SK-N-SH (cell line): ENCODE data around the gene ZMYM1. TPM values are rescaled to one million over a fixed set of nuclear protein-coding genes. Genes with fewer than 3 reads are reported as not detected.

Experiments used
- CTCF ChIA-PET: fragments of 300-600, 350-600 bp; formaldehyde crosslinking; extraction: SDS; loops from one replicate; lab custom pipeline; 2021; lab: Yijun Ruan, JAX
- POLR2A ChIA-PET: fragments of 350-600 bp; sonication (Branson Sonifier 250); formaldehyde crosslinking; extraction: SDS; loops from one replicate; lab custom pipeline; 2020; ENCODE audit warnings: antibody characterized with exemption, inconsistent platforms; lab: Yijun Ruan, JAX
- DNase-seq: peaks from one replicate; pipeline ENCODE4 v3.0.0; 2012
- H2AFZ ChIP-seq: fragments of 200-600 bp; sonication (generic); 2 replicates; pipeline ENCODE4 v1.8.1; 2016; ENCODE audit warnings: antibody characterized with exemption, mild to moderate bottlenecking, low read depth
- H3F3A ChIP-seq: fragments of 200-600 bp; sonication (generic); replicated peaks from 2 replicates; pipeline ENCODE3; 2016; ENCODE audit warnings: antibody characterized with exemption, mild to moderate bottlenecking; ENCODE audit not compliant: insufficient read depth
- H3K27ac ChIP-seq, 2 experiments: fragments of 200-500 bp in 1 of 2; fragments of 200-600 bp in 1 of 2; sonication (Bioruptor generic) in 1 of 2; sonication (generic), shearing (Covaris generic) in 1 of 2; 2 replicates each; pipeline versions ENCODE4 v1.5.1 to v1.6.1; 2014 to 2016; ENCODE audit warnings: low read depth in 2 of 2, inconsistent platforms in 1 of 2, low read length in 1 of 2, mild to moderate bottlenecking in 1 of 2, mixed read lengths in 1 of 2
- H3K27me3 ChIP-seq: fragments of 200-600 bp; sonication (generic), shearing (Covaris generic); 2 replicates; pipeline ENCODE4 v1.6.1; 2016; ENCODE audit warnings: mixed run types; ENCODE audit not compliant: insufficient read depth
- H3K36me3 ChIP-seq, 2 experiments: fragments of 200-500 bp in 1 of 2; fragments of 200-600 bp in 1 of 2; sonication (Bioruptor generic) in 1 of 2; sonication (generic) in 1 of 2; replicated peaks in 1 of 2; 2 replicates each; pipeline versions ENCODE3 to v1.5.1; 2014 to 2016; ENCODE audit warnings: low read length in 1 of 2, mild to moderate bottlenecking in 1 of 2; ENCODE audit not compliant: insufficient read depth in 2 of 2, control insufficient read depth in 1 of 2
- H3K4me1 ChIP-seq, 2 experiments: fragments of 200-500 bp in 1 of 2; fragments of 200-600 bp in 1 of 2; sonication (Bioruptor generic) in 1 of 2; sonication (generic), shearing (Covaris generic) in 1 of 2; 2 replicates each; pipeline versions ENCODE4 v1.5.1 to v1.6.1; 2014 to 2016; ENCODE audit warnings: low read depth in 1 of 2, low read length in 1 of 2, mixed run types in 1 of 2; ENCODE audit not compliant: insufficient read depth in 2 of 2, control insufficient read depth in 1 of 2
- H3K4me2 ChIP-seq: fragments of 200-600 bp; sonication (generic), shearing (Covaris generic); 2 replicates; pipeline ENCODE4 v1.6.1; 2017; ENCODE audit warnings: mixed run types
- H3K4me3 ChIP-seq, 2 experiments: fragments of 200-500 bp in 1 of 2; fragments of 200-600 bp in 1 of 2; sonication (Bioruptor generic) in 1 of 2; sonication (generic), shearing (Covaris generic) in 1 of 2; 2 replicates each; pipeline versions ENCODE4 v1.5.1 to v1.8.1; 2014 to 2016; ENCODE audit warnings: low read depth in 2 of 2, inconsistent platforms in 1 of 2, low read length in 1 of 2, mild to moderate bottlenecking in 1 of 2, mixed read lengths in 1 of 2, moderate library complexity in 1 of 2
- H3K79me2 ChIP-seq: fragments of 200-600 bp; sonication (generic); 2 replicates; pipeline ENCODE4 v1.8.1; 2017; ENCODE audit warnings: mild to moderate bottlenecking; ENCODE audit not compliant: insufficient read depth
- H3K9ac ChIP-seq: fragments of 200-600 bp; sonication (generic); 2 replicates; pipeline ENCODE4 v1.6.1; 2017; ENCODE audit warnings: mixed run types
- H3K9me2 ChIP-seq: fragments of 200-600 bp; sonication (generic); 2 replicates; pipeline ENCODE4 v1.6.1; 2017; ENCODE audit warnings: mixed run types
- H3K9me3 ChIP-seq: fragments of 200-600 bp; sonication (generic); 2 replicates; pipeline ENCODE4 v1.6.1; 2017; ENCODE audit warnings: mixed run types, mild to moderate bottlenecking, moderate library complexity
- H4K20me1 ChIP-seq: fragments of 200-600 bp; sonication (generic); 2 replicates; pipeline ENCODE4 v1.6.1; 2017; ENCODE audit warnings: mild to moderate bottlenecking, mixed run types; ENCODE audit not compliant: insufficient read depth
- CHD2 ChIP-seq: fragments of 150-350 bp; IDR thresholded peaks from 2 replicates; pipeline ENCODE4 v1.6.1; 2018; ENCODE audit warnings: low read length; ENCODE audit not compliant: partially characterized antibody
- ELF1 ChIP-seq: IDR thresholded peaks from 2 replicates; pipeline ENCODE4 v1.4.0; 2012
- EP300 ChIP-seq, 2 experiments: IDR thresholded peaks; 2 replicates each; pipeline versions ENCODE4 v1.4.0 to v1.6.1; 2012; ENCODE audit warnings: borderline replicate concordance in 1 of 2, low read depth in 1 of 2, low read length in 1 of 2
- FOSL2 ChIP-seq: IDR thresholded peaks from 2 replicates; pipeline ENCODE4 v1.4.0; 2012; ENCODE audit warnings: low read depth, mild to moderate bottlenecking, moderate library complexity, borderline replicate concordance
- GABPA ChIP-seq: IDR thresholded peaks from 2 replicates; pipeline ENCODE4 v1.4.0; 2012; ENCODE audit warnings: low read depth, mild to moderate bottlenecking
- GATA2 ChIP-seq: sonication (generic); formaldehyde crosslinking; IDR thresholded peaks from 2 replicates; pipeline ENCODE4 v1.5.0; 2020; ENCODE audit warnings: mild to moderate bottlenecking, missing genetic modification reagents
- MXI1 ChIP-seq: IDR thresholded peaks from 2 replicates; pipeline ENCODE4 v1.6.1; 2012; ENCODE audit warnings: mild to moderate bottlenecking, low read depth, low read length, improper control_type of control experiment
- RFX5 ChIP-seq: IDR thresholded peaks from 2 replicates; pipeline ENCODE4 v1.6.1; 2012; ENCODE audit warnings: mild to moderate bottlenecking, improper control_type of control experiment, low read length
- TEAD4 ChIP-seq: IDR thresholded peaks from 2 replicates; pipeline ENCODE4 v1.4.0; 2012; ENCODE audit warnings: mild to moderate bottlenecking, borderline replicate concordance; ENCODE audit not compliant: insufficient read depth
- YY1 ChIP-seq: IDR thresholded peaks from 2 replicates; pipeline ENCODE4 v1.4.0; 2012; ENCODE audit warnings: low read depth, mild to moderate bottlenecking
- ZBTB33 ChIP-seq: IDR thresholded peaks from 2 replicates; pipeline ENCODE4 v1.4.0; 2012; ENCODE audit warnings: low read depth, borderline replicate concordance
- WGBS: methylation state at CpG from one replicate; pipeline ENCODE4 v1.1.6; 2017; ENCODE audit warnings: low lambda C conversion rate; 5-methylcytosine and 5-hydroxymethylcytosine counted together
- polyA plus RNA-seq, 3 experiments: library from polyadenylated mRNA; depleted of rRNA; stranded (reverse); fragments of >200 nt; gene quantifications; 2 replicates each; pipeline ENCODE4 v1.2.3, GENCODE V29; 2012
- TF ChIP-seq, protein P1 (sequence below): fragments of 200-600 bp; sonication (generic); IDR thresholded peaks from 2 replicates; pipeline ENCODE4 v1.6.1; 2017; ENCODE audit warnings: antibody characterized with exemption, mild to moderate bottlenecking, moderate library complexity

ZMYM1 gene
- polyA plus RNA-seq, 1 of the 3 experiments (the other 2 are of a cell fraction), result 4.1 TPM

DNA sequence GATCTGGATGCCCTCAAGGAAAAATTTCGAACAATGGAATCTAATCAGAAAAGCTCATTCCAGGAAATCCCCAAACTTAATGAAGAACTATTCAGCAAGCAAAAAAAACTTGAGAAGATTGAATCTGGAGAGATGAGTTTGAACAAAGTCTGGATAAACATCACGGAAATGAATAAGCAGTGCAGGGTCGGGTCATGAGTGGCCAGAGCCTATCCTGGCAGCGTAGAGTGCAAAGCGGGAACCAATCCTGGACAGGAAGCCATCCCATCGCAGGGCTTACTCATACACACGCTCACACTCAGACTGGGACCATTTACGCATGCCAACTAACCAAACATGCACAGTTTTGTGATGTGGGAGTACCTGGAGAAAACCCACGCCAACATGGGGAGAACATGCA, 43.1 kb downstream of the ZMYM1 start:
- H3K36me3 ChIP-seq, result no peaks in the 10 kb centered on the region
- no peaks in the 10 kb centered on the region for H3K79me2 ChIP-seq
- H3K9me2 ChIP-seq, result no peaks in the 10 kb centered on the region
- no peaks in the 10 kb centered on the region for H4K20me1 ChIP-seq
- DNase-seq, result no peak
- no peak overlapping the region for H3K9ac ChIP-seq
- POLR2A ChIA-PET, result no interaction called here
- no peak overlapping the region for H3K27ac ChIP-seq
- 85% methylated on average over 9 of the region's 9 CpGs for WGBS
- no peak for TF ChIP-seq MXI1
- TF ChIP-seq, protein P1, sequence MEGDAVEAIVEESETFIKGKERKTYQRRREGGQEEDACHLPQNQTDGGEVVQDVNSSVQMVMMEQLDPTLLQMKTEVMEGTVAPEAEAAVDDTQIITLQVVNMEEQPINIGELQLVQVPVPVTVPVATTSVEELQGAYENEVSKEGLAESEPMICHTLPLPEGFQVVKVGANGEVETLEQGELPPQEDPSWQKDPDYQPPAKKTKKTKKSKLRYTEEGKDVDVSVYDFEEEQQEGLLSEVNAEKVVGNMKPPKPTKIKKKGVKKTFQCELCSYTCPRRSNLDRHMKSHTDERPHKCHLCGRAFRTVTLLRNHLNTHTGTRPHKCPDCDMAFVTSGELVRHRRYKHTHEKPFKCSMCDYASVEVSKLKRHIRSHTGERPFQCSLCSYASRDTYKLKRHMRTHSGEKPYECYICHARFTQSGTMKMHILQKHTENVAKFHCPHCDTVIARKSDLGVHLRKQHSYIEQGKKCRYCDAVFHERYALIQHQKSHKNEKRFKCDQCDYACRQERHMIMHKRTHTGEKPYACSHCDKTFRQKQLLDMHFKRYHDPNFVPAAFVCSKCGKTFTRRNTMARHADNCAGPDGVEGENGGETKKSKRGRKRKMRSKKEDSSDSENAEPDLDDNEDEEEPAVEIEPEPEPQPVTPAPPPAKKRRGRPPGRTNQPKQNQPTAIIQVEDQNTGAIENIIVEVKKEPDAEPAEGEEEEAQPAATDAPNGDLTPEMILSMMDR, result no peak
- TF ChIP-seq GATA2, result no peak
- no peak for TF ChIP-seq ELF1
- TF ChIP-seq GABPA, result no peak
- no peak for TF ChIP-seq TEAD4
- TF ChIP-seq FOSL2, result no peak
- no peak for TF ChIP-seq YY1
- no peak for TF ChIP-seq RFX5
- TF ChIP-seq ZBTB33, result no peak
- no peak for TF ChIP-seq EP300 (IDR thresholded peaks at IDR 0.05; ENCODE audit: borderline replicate concordance in 1 of 2, low read depth in 1 of 2, low read length in 1 of 2)
- no peak for TF ChIP-seq CHD2
- H2AFZ ChIP-seq, result no peak overlapping the region
- H3K4me3 ChIP-seq, result no peak overlapping the region
- H3K9me3 ChIP-seq, result no peaks in the 10 kb centered on the region
- CTCF ChIA-PET, result interaction anchor here (1.4 kb wide), 1 partner anchor 10 kb away, joined by 3 read pairs; no protein-coding TSS in a partner anchor
- H3K4me2 ChIP-seq, result no peak overlapping the region
- H3K4me1 ChIP-seq, result no peaks in the 10 kb centered on the region
- no peaks in the 10 kb centered on the region for H3K27me3 ChIP-seq
- peaks cover 5% of the 10 kb centered on the region for H3F3A ChIP-seq

DNA sequence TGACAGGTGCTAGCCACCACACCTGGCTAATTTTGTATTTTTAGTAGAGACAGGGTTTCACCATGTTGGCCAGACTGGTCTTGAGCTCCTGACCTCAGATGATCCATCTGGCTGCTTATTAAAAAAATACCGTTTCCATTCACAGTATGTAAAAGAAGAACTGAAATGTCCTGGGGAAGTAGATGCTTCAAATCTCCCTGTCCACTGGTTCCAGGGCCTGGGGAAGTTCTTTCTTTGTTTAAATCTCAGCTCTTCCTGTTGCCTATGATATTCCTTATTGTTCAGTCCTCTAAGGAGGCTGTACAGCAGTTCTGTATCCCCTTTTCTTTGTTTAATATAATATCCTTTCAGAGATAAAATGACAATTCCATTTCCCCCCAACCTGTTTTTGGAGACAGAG, 47.4 kb downstream of the ZMYM1 start:
- H3K9me2 ChIP-seq, result no peaks in the 10 kb centered on the region
- no peak for TF ChIP-seq CHD2
- TF ChIP-seq, all 33 proteins: peak for 0
- WGBS, result 0% methylated on average over 1 of the region's 1 CpG
- ChIA-PET POLR2A (no interaction called here), CTCF (interaction anchor here (1.7 kb wide), 1 partner anchor 14 kb away, joined by 4 read pairs; no protein-coding TSS in a partner anchor)
- no peaks in the 10 kb centered on the region for H3K4me1 ChIP-seq
- no peak overlapping the region for H3K4me2 ChIP-seq
- H3K9me3 ChIP-seq, result no peaks in the 10 kb centered on the region
- H3K79me2 ChIP-seq, result no peaks in the 10 kb centered on the region
- no peak overlapping the region for H3K4me3 ChIP-seq
- H4K20me1 ChIP-seq, result no peaks in the 10 kb centered on the region
- no peak overlapping the region for H3K9ac ChIP-seq
- no peak overlapping the region for H3K27ac ChIP-seq
- H3K36me3 ChIP-seq, result no peaks in the 10 kb centered on the region
- DNase-seq, result no peak
- H2AFZ ChIP-seq, result no peak overlapping the region
- H3K27me3 ChIP-seq, result no peaks in the 10 kb centered on the region
- H3F3A ChIP-seq, result no peaks in the 10 kb centered on the region
